Neural cell (in vitro differentiated cells): Measurements from ENCODE around the gene TMEM232. TPM values are rescaled to one million over a fixed set of nuclear protein-coding genes. Genes with fewer than 3 reads are reported as not detected.

Experiments used
- H2AFZ ChIP-seq: fragments of 200-600, 300-800 bp; sonication (generic), shearing (Covaris generic); 2 replicates; pipeline ENCODE4 v1.6.0; 2014; ENCODE audit warnings: low read depth, mild to moderate bottlenecking, antibody characterized with exemption, low read length, moderate library complexity
- H3F3A ChIP-seq: fragments of 200-600 bp; shearing (Covaris generic); 2 replicates; pipeline ENCODE4 v1.6.1; 2016; ENCODE audit warnings: mild to moderate bottlenecking, moderate library complexity, mixed read lengths, antibody characterized with exemption, low read length; ENCODE audit not compliant: insufficient read depth, poor library complexity, severe bottlenecking
- H3K27ac ChIP-seq: fragments of 200-600, 300-800 bp; sonication (generic), shearing (Covaris generic); 2 replicates; pipeline ENCODE4 v1.5.1; 2014; ENCODE audit warnings: mild to moderate bottlenecking, low read length, moderate library complexity
- H3K27me3 ChIP-seq: fragments of 300-800, 200-600 bp; sonication (generic), shearing (Covaris generic); 2 replicates; pipeline ENCODE4 v1.6.0; 2014; ENCODE audit warnings: mild to moderate bottlenecking, low read depth, low read length, moderate library complexity; ENCODE audit not compliant: insufficient read depth
- H3K36me3 ChIP-seq: fragments of 300-800, 200-600 bp; sonication (generic), shearing (Covaris generic); 2 replicates; pipeline ENCODE4 v1.5.1; 2014; ENCODE audit warnings: mild to moderate bottlenecking, antibody characterized with exemption, low read length, moderate library complexity; ENCODE audit not compliant: insufficient read depth
- H3K4me2 ChIP-seq: fragments of 300-800, 200-600 bp; sonication (generic), shearing (Covaris generic); 2 replicates; pipeline ENCODE4 v1.6.0; 2014; ENCODE audit warnings: mild to moderate bottlenecking, low read length
- H3K4me3 ChIP-seq: fragments of 300-800, 200-600 bp; sonication (generic), shearing (Covaris generic); 2 replicates; pipeline ENCODE4 v1.5.1; 2014; ENCODE audit warnings: mild to moderate bottlenecking, low read length, moderate library complexity
- H3K79me2 ChIP-seq: fragments of 200-600 bp; shearing (Covaris generic); replicated peaks from 2 replicates; pipeline ENCODE4 v1.6.0; 2014; ENCODE audit warnings: mild to moderate bottlenecking, low read length, moderate library complexity; ENCODE audit not compliant: insufficient read depth
- H3K9ac ChIP-seq: fragments of 300-800, 200-600 bp; sonication (generic), shearing (Covaris generic); 2 replicates; pipeline ENCODE4 v1.6.1; 2016; ENCODE audit warnings: mild to moderate bottlenecking, low read length, mixed read lengths
- H3K9me2 ChIP-seq: fragments of 200-600 bp; shearing (Covaris generic); 2 replicates; pipeline ENCODE4 v1.6.1; 2016; ENCODE audit warnings: mild to moderate bottlenecking, low read length, mixed read lengths; ENCODE audit not compliant: insufficient read depth
- H3K9me3 ChIP-seq: fragments of 200-600, 300-800 bp; sonication (generic), shearing (Covaris generic); 2 replicates; pipeline ENCODE4 v1.6.1; 2016; ENCODE audit warnings: mild to moderate bottlenecking, mixed run types, low read length, moderate library complexity, mixed read lengths
- H4K20me1 ChIP-seq: fragments of 200-600 bp; shearing (Covaris generic); 2 replicates; pipeline ENCODE4 v1.6.1; 2016; ENCODE audit warnings: mild to moderate bottlenecking, mixed run types; ENCODE audit not compliant: insufficient read depth
- CTCF ChIP-seq: fragments of 450-650 bp; IDR thresholded peaks from 2 replicates; pipeline ENCODE4 v1.5.1; 2014; ENCODE audit warnings: antibody characterized with exemption, mild to moderate bottlenecking, moderate library complexity; ENCODE audit not compliant: poor library complexity, severe bottlenecking
- EP300 ChIP-seq: fragments of 450-650 bp; conservative IDR thresholded peaks from 2 replicates; pipeline ENCODE4 v1.6.1; 2014; ENCODE audit warnings: antibody characterized with exemption, mild to moderate bottlenecking, moderate library complexity; ENCODE audit not compliant: poor library complexity, severe bottlenecking
- EZH2 ChIP-seq: fragments of 200-600, 300-800 bp; shearing (Covaris generic), sonication (generic); IDR thresholded peaks from 2 replicates; pipeline ENCODE4 v1.6.1; 2014; ENCODE audit warnings: antibody characterized with exemption, low read length, borderline replicate concordance, mild to moderate bottlenecking; ENCODE audit not compliant: insufficient read depth, poor library complexity, severe bottlenecking
- MXI1 ChIP-seq: fragments of 450-650 bp; conservative IDR thresholded peaks from 2 replicates; pipeline ENCODE4 v1.6.1; 2014; ENCODE audit warnings: antibody characterized with exemption, mild to moderate bottlenecking; ENCODE audit not compliant: poor library complexity, severe bottlenecking
- POLR2AphosphoS5 ChIP-seq: IDR thresholded peaks from 2 replicates; pipeline ENCODE4 v1.6.1; 2012
- RAD21 ChIP-seq: fragments of 450-650 bp; conservative IDR thresholded peaks from 2 replicates; pipeline ENCODE4 v1.6.1; 2014; ENCODE audit warnings: antibody characterized with exemption, mild to moderate bottlenecking, moderate library complexity
- REST ChIP-seq: IDR thresholded peaks from 2 replicates; pipeline ENCODE4 v1.6.1; 2012; ENCODE audit warnings: borderline replicate concordance
- SMC3 ChIP-seq: fragments of 450-650 bp; conservative IDR thresholded peaks from 2 replicates; pipeline ENCODE4 v1.6.1; 2014; ENCODE audit warnings: antibody characterized with exemption, mild to moderate bottlenecking, moderate library complexity; ENCODE audit not compliant: poor library complexity
- TAF1 ChIP-seq: IDR thresholded peaks from 2 replicates; pipeline ENCODE4 v1.6.1; 2012; ENCODE audit warnings: low read depth
- polyA plus RNA-seq: library from polyadenylated mRNA; depleted of rRNA; stranded (reverse); fragments of >200 nt; gene quantifications from 2 replicates; pipeline ENCODE4 v1.2.3, GENCODE V29; 2014

TMEM232 gene
- polyA plus RNA-seq, 1 donor from 2014 or later = 7.4 TPM

- H3K27ac ChIP-seq = no peak overlapping the region
- H3K36me3 ChIP-seq = no peaks in the 10 kb centered on the region
- no peak overlapping the region for H3K4me3 ChIP-seq
- H3K9me2 ChIP-seq = no peaks in the 10 kb centered on the region
- no peaks in the 10 kb centered on the region for H3F3A ChIP-seq
- no peaks in the 10 kb centered on the region for H3K79me2 ChIP-seq
- no peak overlapping the region for H3K9ac ChIP-seq
- no peak for TF ChIP-seq SMC3
- TF ChIP-seq EZH2 = no peak
- TF ChIP-seq MXI1 = no peak
- no peak for TF ChIP-seq CTCF
- no peak for TF ChIP-seq REST
- TF ChIP-seq EP300 = no peak
- H2AFZ ChIP-seq = no peak overlapping the region
- H3K4me2 ChIP-seq = no peak overlapping the region
- no peaks in the 10 kb centered on the region for H4K20me1 ChIP-seq
- H3K27me3 ChIP-seq = no peaks in the 10 kb centered on the region
- no peaks in the 10 kb centered on the region for H3K9me3 ChIP-seq
These were observed 179.0 kb downstream of the TMEM232 start for GRCh38 chr5:110547495-110547894.

- Histone ChIP-seq H3K79me2 (no peaks in the 10 kb centered on the region), H3K4me2 (no peak overlapping the region), H3K36me3 (no peaks in the 10 kb centered on the region), H2AFZ (no peak overlapping the region), H3K27me3 (no peaks in the 10 kb centered on the region), H3K9me3 (no peaks in the 10 kb centered on the region), H3K9ac (no peak overlapping the region), H3F3A (no peaks in the 10 kb centered on the region), H3K4me3 (no peak overlapping the region), H4K20me1 (no peaks in the 10 kb centered on the region), H3K27ac (no peak overlapping the region), H3K9me2 (no peaks in the 10 kb centered on the region)
- TF ChIP-seq POLR2AphosphoS5 = no peak
- no peak for TF ChIP-seq MXI1
- TF ChIP-seq EP300 = no peak
- no peak for TF ChIP-seq TAF1
- TF ChIP-seq RAD21 = no peak
- no peak for TF ChIP-seq EZH2
- TF ChIP-seq REST = no peak
- no peak for TF ChIP-seq SMC3
- TF ChIP-seq CTCF = no peak
These were observed 180.8 kb downstream of the TMEM232 start for GRCh38 chr5:110545716-110546115.
